PC-9 (cell line): ENCODE data around the gene ZBTB7C. TPM values are rescaled to one million over a fixed set of nuclear protein-coding genes. Genes with fewer than 3 reads are reported as not detected.

Experiments used
- BruUV-seq: library from RNA; stranded (reverse); fragments of 400-500 nt; replicated peaks from 2 replicates; lab custom pipeline; 2021; lab: Mats Ljungman, UMichigan
- CTCF ChIA-PET: fragments of 300-600 bp; sonication (Branson Sonifier 250); formaldehyde crosslinking; loops from one replicate; lab custom pipeline; 2022; ENCODE audit warnings: antibody characterized with exemption; lab: Charles Lee
- POLR2A ChIA-PET: fragments of 300-600 bp; sonication (Branson Sonifier 250); formaldehyde crosslinking; loops from one replicate; lab custom pipeline; 2022; ENCODE audit warnings: antibody characterized with exemption; ENCODE audit not compliant: unreplicated experiment; lab: Charles Lee
- DNase-seq, 2 experiments: peaks; one replicate each; pipeline versions ENCODE4 v3.0.0 to v3.0.0-alpha.2; 2015 to 2022; ENCODE audit warnings: mixed read lengths in 1 of 2
- H2AFZ ChIP-seq: fragments of 200-600 bp; sonication (generic); 2 replicates; pipeline ENCODE4 v1.8.1; 2017; ENCODE audit warnings: antibody characterized with exemption
- H3F3A ChIP-seq: fragments of 200-600 bp; sonication (generic); 2 replicates; pipeline ENCODE4 v1.8.1; 2017; ENCODE audit warnings: antibody characterized with exemption, mild to moderate bottlenecking, low read depth; ENCODE audit not compliant: insufficient read depth
- H3K27ac ChIP-seq: fragments of 200-600 bp; sonication (generic); 2 replicates; pipeline ENCODE4 v1.6.1; 2016; ENCODE audit warnings: mixed run types
- H3K27me3 ChIP-seq: fragments of 200-600 bp; sonication (generic); 2 replicates; pipeline ENCODE4 v1.6.1; 2016; ENCODE audit warnings: low read depth, mixed run types; ENCODE audit not compliant: insufficient read depth
- H3K36me3 ChIP-seq: fragments of 200-600 bp; sonication (generic); 2 replicates; pipeline ENCODE4 v1.6.1; 2016; ENCODE audit warnings: low read depth, mixed run types
- H3K4me1 ChIP-seq: fragments of 200-600 bp; sonication (generic); replicated peaks from 2 replicates; pipeline ENCODE4 v1.6.1; 2016; ENCODE audit warnings: mixed run types; ENCODE audit not compliant: insufficient read depth
- H3K4me2 ChIP-seq: fragments of 200-600 bp; sonication (generic); 2 replicates; pipeline ENCODE4 v1.6.1; 2017; ENCODE audit warnings: mixed run types
- H3K4me3 ChIP-seq: fragments of 200-600 bp; sonication (generic); 2 replicates; pipeline ENCODE4 v1.6.1; 2016; ENCODE audit warnings: mixed run types
- H3K79me2 ChIP-seq: fragments of 200-600 bp; sonication (generic); 2 replicates; pipeline ENCODE4 v1.6.1; 2017; ENCODE audit warnings: low read depth, mixed run types
- H3K9me2 ChIP-seq: fragments of 200-600 bp; sonication (generic); 2 replicates; pipeline ENCODE4 v1.8.1; 2017; ENCODE audit warnings: mild to moderate bottlenecking; ENCODE audit not compliant: insufficient read depth
- H3K9me3 ChIP-seq: fragments of 200-600 bp; sonication (generic); 2 replicates; pipeline ENCODE4 v1.8.1; 2016; ENCODE audit warnings: low read depth; ENCODE audit not compliant: insufficient read depth
- H4K20me1 ChIP-seq: fragments of 200-600 bp; sonication (generic); 2 replicates; pipeline ENCODE4 v1.8.1; 2017; ENCODE audit not compliant: insufficient read depth
- EZH2 ChIP-seq: fragments of 200-600 bp; sonication (generic); IDR thresholded peaks from 2 replicates; pipeline ENCODE4 v1.8.0; 2017; ENCODE audit warnings: antibody characterized with exemption, low read depth
- intact Hi-C: fragments of 100-400 bp; cut with micrococcal nuclease; formaldehyde crosslinking; loops from one replicate; pipeline ENCODE4 v1.10.0; 2022; ENCODE audit not compliant: unreplicated experiment
- total RNA-seq: library from RNA; stranded (reverse); gene quantifications from 2 replicates; pipeline ENCODE4 v1.2.3, GENCODE V29; 2021
- TF ChIP-seq, protein P1 (sequence below): fragments of 200-600 bp; sonication (generic); conservative IDR thresholded peaks from 2 replicates; pipeline ENCODE4 v1.6.1; 2017; ENCODE audit warnings: mixed run types, antibody characterized with exemption, mild to moderate bottlenecking, moderate library complexity

ZBTB7C gene
- total RNA-seq, 1 experiment from 2014 or later, result not detected

DNA sequence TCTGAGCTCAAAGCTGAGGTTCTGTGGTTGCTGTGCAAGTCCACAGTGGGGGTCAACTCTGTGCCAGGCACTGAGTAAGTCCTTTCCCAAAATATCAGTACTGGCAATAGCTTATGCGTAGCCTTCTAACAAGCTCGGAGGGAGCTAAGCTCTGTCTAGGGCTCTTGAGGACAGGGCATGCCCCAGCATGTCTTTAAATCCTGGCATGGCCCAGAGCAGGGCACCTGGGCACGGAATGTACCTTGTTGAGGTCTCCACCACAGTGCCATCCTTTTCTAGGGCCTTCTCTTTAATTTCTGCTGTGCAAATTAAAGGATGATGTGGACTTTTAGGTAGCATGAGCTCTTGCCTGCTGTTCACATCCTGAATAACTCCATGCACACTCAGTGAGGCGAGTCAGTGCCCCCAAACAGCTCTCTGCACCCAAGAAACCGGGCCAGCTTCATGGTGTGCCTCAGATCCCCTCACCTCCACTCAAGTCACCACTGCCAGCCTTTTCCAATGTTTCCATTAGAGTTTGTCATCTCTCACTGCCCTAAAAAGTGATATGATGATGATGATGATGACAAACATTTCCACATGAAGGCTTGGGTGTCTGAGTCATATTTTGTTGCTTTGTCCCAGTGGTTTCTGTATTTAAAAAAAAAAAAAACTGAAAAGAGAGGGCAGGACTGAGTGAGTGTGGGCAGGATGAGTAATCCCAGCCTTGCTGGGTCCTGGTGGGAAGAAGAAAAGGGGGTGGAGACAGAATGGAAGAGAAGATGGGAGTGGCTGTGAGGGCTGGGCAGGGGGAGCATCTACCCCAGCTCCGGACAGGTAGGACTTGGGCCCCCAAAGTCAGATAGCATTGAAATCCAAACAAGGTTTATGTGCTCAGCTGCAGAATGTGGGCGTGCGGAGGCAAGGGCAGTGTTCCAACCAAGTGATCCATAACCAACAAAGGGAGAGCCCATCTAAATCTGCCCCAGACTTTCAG, 78.9 kb downstream of the ZBTB7C start:
- TF ChIP-seq EZH2, result no peak
- TF ChIP-seq, protein P1, sequence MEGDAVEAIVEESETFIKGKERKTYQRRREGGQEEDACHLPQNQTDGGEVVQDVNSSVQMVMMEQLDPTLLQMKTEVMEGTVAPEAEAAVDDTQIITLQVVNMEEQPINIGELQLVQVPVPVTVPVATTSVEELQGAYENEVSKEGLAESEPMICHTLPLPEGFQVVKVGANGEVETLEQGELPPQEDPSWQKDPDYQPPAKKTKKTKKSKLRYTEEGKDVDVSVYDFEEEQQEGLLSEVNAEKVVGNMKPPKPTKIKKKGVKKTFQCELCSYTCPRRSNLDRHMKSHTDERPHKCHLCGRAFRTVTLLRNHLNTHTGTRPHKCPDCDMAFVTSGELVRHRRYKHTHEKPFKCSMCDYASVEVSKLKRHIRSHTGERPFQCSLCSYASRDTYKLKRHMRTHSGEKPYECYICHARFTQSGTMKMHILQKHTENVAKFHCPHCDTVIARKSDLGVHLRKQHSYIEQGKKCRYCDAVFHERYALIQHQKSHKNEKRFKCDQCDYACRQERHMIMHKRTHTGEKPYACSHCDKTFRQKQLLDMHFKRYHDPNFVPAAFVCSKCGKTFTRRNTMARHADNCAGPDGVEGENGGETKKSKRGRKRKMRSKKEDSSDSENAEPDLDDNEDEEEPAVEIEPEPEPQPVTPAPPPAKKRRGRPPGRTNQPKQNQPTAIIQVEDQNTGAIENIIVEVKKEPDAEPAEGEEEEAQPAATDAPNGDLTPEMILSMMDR, result no peak
- intact Hi-C loops, result no loop called here
- Histone ChIP-seq H3K9me3 (no peaks in the 10 kb centered on the region), H3K4me2 (peak overlapping the region; percentile 32), H3K27ac (peak overlapping the region; percentile 58), H3K4me1 (peaks cover 29% of the 10 kb centered on the region), H2AFZ (no peak overlapping the region), H3K36me3 (no peaks in the 10 kb centered on the region), H3K9me2 (no peaks in the 10 kb centered on the region), H4K20me1 (no peaks in the 10 kb centered on the region), H3K4me3 (no peak overlapping the region), H3F3A (peaks cover 10% of the 10 kb centered on the region; the same call in 1 of the 2 replicates), H3K79me2 (no peaks in the 10 kb centered on the region), H3K27me3 (no peaks in the 10 kb centered on the region)
- ChIA-PET CTCF (no interaction called here), POLR2A (no interaction called here)
- BruUV-seq, result no TSS peak
- peak; percentile 36 to 89 for DNase-seq

DNA sequence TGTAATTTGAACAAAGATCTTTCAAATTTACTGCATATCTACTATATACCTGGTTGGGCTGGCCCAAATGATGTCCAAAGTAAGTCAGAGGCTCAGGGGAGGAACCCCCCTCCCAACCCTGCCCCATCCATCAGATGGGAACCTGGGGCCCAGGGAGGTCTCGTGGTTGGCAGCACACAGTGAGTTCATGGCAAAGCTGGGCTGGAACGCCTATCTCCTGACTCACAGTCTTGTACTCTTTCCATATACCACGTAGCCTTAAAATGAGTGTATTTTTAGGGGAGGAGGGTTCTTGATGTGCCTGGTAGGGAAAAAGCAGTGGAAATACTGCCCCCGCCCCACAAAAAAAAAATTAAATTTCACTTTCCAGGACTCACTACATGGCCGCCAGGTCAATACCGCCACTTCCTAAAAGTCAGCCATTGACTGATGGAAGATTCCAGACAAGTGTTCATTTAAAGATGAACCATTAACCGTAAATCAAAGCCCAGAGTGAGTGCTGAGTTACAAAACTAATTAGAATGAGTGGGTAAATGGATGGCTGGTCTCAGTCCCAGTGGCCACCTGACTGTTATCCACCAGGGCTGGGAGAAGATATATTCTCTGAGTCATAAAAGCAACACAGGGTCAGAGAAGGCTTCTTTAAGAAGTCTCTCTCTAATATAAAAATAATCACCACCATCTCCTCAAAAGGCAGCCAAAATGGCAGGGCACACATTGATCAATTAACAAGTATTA, 80.5 kb downstream of the ZBTB7C start:
- Histone ChIP-seq H3K4me1 (peaks cover 31% of the 10 kb centered on the region), H3K9me3 (no peaks in the 10 kb centered on the region), H4K20me1 (no peaks in the 10 kb centered on the region), H3F3A (peaks cover 10% of the 10 kb centered on the region; the same call in 1 of the 2 replicates), H3K27ac (no peak overlapping the region), H3K9me2 (no peaks in the 10 kb centered on the region), H3K79me2 (no peaks in the 10 kb centered on the region), H3K27me3 (no peaks in the 10 kb centered on the region), H3K36me3 (no peaks in the 10 kb centered on the region), H3K4me2 (no peak overlapping the region), H2AFZ (no peak overlapping the region), H3K4me3 (no peak overlapping the region)
- TF ChIP-seq, protein P1, result no peak
- TF ChIP-seq EZH2, result no peak
- ChIA-PET CTCF (no interaction called here), POLR2A (no interaction called here)
- intact Hi-C loops, result no loop called here
- BruUV-seq, result no TSS peak
- no peak for DNase-seq

DNA sequence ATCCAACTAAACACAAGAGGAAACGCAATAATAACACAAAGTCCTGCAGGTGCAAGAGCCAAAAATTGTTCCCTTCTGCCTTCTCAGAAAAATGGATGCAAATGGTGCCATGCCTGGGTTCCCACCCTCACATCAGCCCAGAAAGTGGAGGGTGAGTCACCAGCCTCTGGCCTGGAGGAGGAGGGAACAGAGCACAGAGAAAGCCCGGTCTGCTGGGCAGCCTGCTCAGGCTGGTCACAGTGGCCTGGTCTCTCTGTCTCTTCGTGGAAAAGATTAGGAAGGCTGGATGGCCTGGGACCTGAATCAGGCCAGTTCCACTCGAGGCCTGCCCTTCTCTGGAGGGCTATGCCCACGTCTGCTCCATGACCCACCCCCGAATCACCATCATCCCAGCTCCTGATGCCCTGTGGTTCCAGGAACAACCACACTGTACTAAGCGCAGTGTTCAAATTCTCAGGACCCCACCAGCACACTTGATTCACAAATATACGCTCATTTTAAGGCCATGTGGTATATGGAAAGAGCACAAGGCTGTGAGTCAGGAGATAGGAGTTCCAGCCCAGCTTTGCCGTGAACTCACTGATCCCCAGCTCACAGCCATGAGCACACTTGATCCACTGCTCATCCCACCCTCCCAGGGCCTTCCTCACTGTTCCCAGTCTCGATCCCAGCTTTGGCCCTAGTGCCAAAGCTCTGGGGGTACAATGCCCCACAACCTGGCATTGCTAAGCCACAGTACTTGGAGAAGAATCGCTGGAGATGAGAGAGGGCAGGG, 82.1 kb downstream of the ZBTB7C start:
- H3K27me3 ChIP-seq, result no peaks in the 10 kb centered on the region
- H3F3A ChIP-seq, result peaks cover 14% of the 10 kb centered on the region; the same call in 1 of the 2 replicates
- H2AFZ ChIP-seq, result no peak overlapping the region
- CTCF ChIA-PET, result no interaction called here
- POLR2A ChIA-PET, result no interaction called here
- no peak overlapping the region for H3K27ac ChIP-seq
- peaks cover 41% of the 10 kb centered on the region for H3K4me1 ChIP-seq
- no TSS peak for BruUV-seq
- no peaks in the 10 kb centered on the region for H4K20me1 ChIP-seq
- TF ChIP-seq EZH2, result no peak
- TF ChIP-seq, protein P1, result no peak
- H3K9me2 ChIP-seq, result no peaks in the 10 kb centered on the region
- no peak overlapping the region for H3K4me3 ChIP-seq
- H3K79me2 ChIP-seq, result no peaks in the 10 kb centered on the region
- 0 out of 2 replicates have a peak overlapping the region, but pooled peaks have one; percentile 14 for H3K4me2 ChIP-seq
- no peaks in the 10 kb centered on the region for H3K9me3 ChIP-seq
- no peaks in the 10 kb centered on the region for H3K36me3 ChIP-seq
- intact Hi-C loops, result no loop called here
- DNase-seq, result no peak
